Sciatic nerve (tissue), 2 donors: ENCODE measurements around the gene RET. TPM values are rescaled to one million over a fixed set of nuclear protein-coding genes. Genes with fewer than 3 reads are reported as not detected.

Experiments used
- ATAC-seq: fragments of 200-7000 bp; cut with Tn5 transposase; one replicate; pipeline ENCODE4 v1.9.1; 2020; ENCODE audit warnings: mild to moderate bottlenecking, moderate library complexity
- DNase-seq: peaks from one replicate; pipeline ENCODE4 v3.0.0-alpha.2; 2020; ENCODE audit warnings: low spot score
- intact Hi-C: fragments of 100-400 bp; cut with DNase I; formaldehyde crosslinking; loops from one replicate; pipeline ENCODE4 v1.14.2; 2022
- total RNA-seq: library from RNA; stranded (reverse); fragmentation: NEBNext Ultra II Directional; extraction: Animal tissue kit (Norgen Biotek cat#: 25700); gene quantifications from one replicate; pipeline ENCODE4 v1.2.1, GENCODE V29; 2021
- donor health status: DM: no; HTN: no; CAD: no.
- donor health status: DM: no; HTN: no; CAD: no.

RET gene
- total RNA-seq, 1 donor from 2014 or later, result 0.80 TPM

GRCh38 chr10:43073721-43074120 lies 3.1 kb upstream of the RET start:
- no peak for DNase-seq
- ATAC-seq, result no peak
- intact Hi-C loops, result no loop called here

GRCh38 chr10:43074409-43074808 lies 2.5 kb upstream of the RET start:
- intact Hi-C loops, result no loop called here
- DNase-seq, result no peak
- ATAC-seq, result no peak

GRCh38 chr10:43074827-43075611 lies 1.9 kb upstream of the RET start:
- ATAC-seq (no peak), DNase-seq (no peak)
- intact Hi-C loops, result no loop called here

GRCh38 chr10:43075612-43076003 lies 1.3 kb upstream of the RET start:
- DNase-seq (no peak), ATAC-seq (no peak)
- intact Hi-C loops, result no loop called here

- intact Hi-C loops, result no loop called here
- ATAC-seq, result no peak
- DNase-seq, result no peak
Measured at GRCh38 chr10:43076311-43076875, 476 bp upstream of the RET start.

- intact Hi-C loops, result no loop called here
- ATAC-seq (no peak), DNase-seq (no peak)
Measured at GRCh38 chr10:43077421-43078171, 727 bp downstream of the RET start.

GRCh38 chr10:43078175-43078985 lies 1.5 kb downstream of the RET start:
- intact Hi-C loops, result no loop called here
- DNase-seq, result no peak
- no peak for ATAC-seq

- DNase-seq, result no peak
- ATAC-seq, result no peak
- intact Hi-C loops, result no loop called here
Measured at GRCh38 chr10:43078986-43079273, 2.1 kb downstream of the RET start.

- intact Hi-C loops, result no loop called here
- DNase-seq (no peak), ATAC-seq (no peak)
Measured at GRCh38 chr10:43079856-43080255, 3.0 kb downstream of the RET start.

GRCh38 chr10:43082087-43082486 lies 5.2 kb downstream of the RET start:
- no peak for ATAC-seq
- intact Hi-C loops, result no loop called here
- no peak for DNase-seq

GRCh38 chr10:43082746-43083145 lies 5.9 kb downstream of the RET start:
- ATAC-seq (no peak), DNase-seq (no peak)
- intact Hi-C loops, result no loop called here

GRCh38 chr10:43083764-43084163 lies 6.9 kb downstream of the RET start:
- no peak for DNase-seq
- intact Hi-C loops, result no loop called here
- no peak for ATAC-seq

GRCh38 chr10:43084812-43085211 lies 7.9 kb downstream of the RET start:
- ATAC-seq (no peak), DNase-seq (no peak)
- intact Hi-C loops, result no loop called here

- intact Hi-C loops, result no loop called here
Measured at GRCh38 chr10:43086321-43086942, 9.6 kb downstream of the RET start.

GRCh38 chr10:43089519-43089918 lies 12.7 kb downstream of the RET start:
- no peak for ATAC-seq
- no peak for DNase-seq
- intact Hi-C loops, result no loop called here

More at GRCh38 chr10:43086321-43086942, 9.6 kb downstream of the RET start:
- ATAC-seq (no peak), DNase-seq (no peak)

GRCh38 chr10:43090188-43090587 lies 13.3 kb downstream of the RET start:
- ATAC-seq (no peak), DNase-seq (no peak)
- intact Hi-C loops, result no loop called here

- ATAC-seq (no peak), DNase-seq (no peak)
- intact Hi-C loops, result no loop called here
Measured at GRCh38 chr10:43090664-43091063, 13.8 kb downstream of the RET start.

- ATAC-seq (no peak), DNase-seq (no peak)
- intact Hi-C loops, result no loop called here
Measured at GRCh38 chr10:43091846-43092245, 15.0 kb downstream of the RET start.

- intact Hi-C loops, result no loop called here
- DNase-seq, result no peak
- no peak for ATAC-seq
Measured at GRCh38 chr10:43093423-43094076, 16.7 kb downstream of the RET start.
